ENCODE measurements around the gene PODXL. TPM values are rescaled to one million over a fixed set of nuclear protein-coding genes. Genes with fewer than 3 reads are reported as not detected.
"Not testable (repeated sequence)": the region's sequence is repeated elsewhere in the genome, so short reads cannot be mapped to it uniquely, and the experiment has no call there.

PODXL gene
- total RNA-seq, 3 donors from 2014 or later = 20.3 to 55.6 (median 33.1) TPM

DNA sequence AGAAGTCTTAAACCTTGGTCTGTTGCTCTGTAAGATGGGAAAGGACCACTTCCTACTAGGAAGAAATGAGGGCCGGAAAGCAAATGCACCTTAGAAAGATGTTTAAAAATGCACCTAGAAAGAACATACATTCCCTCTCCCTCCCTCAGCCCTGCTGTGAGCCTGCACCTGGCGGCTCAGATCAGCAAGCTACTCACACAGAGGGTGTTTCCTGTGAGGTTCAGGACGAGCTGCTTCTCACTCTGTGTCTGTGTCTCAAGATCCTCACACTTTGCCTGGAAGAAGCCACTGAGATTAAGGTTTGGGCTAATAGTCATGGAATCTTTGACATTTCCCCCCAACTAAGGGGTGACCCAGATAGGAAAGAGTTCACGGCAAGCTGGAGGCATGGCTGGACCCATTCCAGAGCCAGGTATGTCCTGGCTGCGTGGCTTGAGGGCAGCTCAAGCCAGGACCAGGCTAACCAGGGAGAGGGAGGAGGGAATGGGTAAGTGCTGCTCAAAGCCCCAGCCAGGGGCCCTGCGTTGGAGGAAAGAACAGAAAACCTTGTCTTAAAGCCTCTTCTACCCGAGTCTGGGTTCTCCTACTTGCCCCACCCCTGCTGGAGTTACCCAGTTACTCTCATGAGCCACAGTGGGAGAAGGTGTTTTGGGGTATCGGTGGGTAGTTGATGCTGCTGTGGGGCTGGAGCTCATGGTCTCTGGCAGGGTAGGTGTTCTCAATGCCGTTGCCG lies 47.5 kb downstream of the PODXL start:
- no peak overlapping the region for H3K27ac ChIP-seq
- no peaks in the 10 kb centered on the region for H3K36me3 ChIP-seq
- no peaks in the 10 kb centered on the region for H3K9me3 ChIP-seq
- H3K4me1 ChIP-seq = no peaks in the 10 kb centered on the region
- H3K4me3 ChIP-seq = no peak overlapping the region
- H3K27me3 ChIP-seq = peaks cover 0 to 5% of the 10 kb centered on the region in 2 donors
- no peak for DNase-seq (ENCODE audit: low spot score in 2 of 2)
- TF ChIP-seq POLR2AphosphoS5 (IDR thresholded peaks at IDR 0.05) (no peak), POLR2A (IDR thresholded peaks at IDR 0.05) (no peak), CTCF (IDR thresholded peaks at IDR 0.05) (no peak)
- intact Hi-C loops (cut with DNase I; ENCODE audit: low total_unique reads) = loop anchor here (10.0 kb wide), 1 partner anchor 146 kb away; no protein-coding TSS in a partner anchor

- DNase-seq (ENCODE audit: low spot score in 2 of 2) = peak; percentile 74 to 89
- peak overlapping the region in 1 of 3 donors; percentile 48 for H3K4me3 ChIP-seq
- H3K36me3 ChIP-seq = no peaks in the 10 kb centered on the region
- intact Hi-C loops (cut with DNase I; ENCODE audit: low total_unique reads) = loop anchor here (10.0 kb wide), 1 partner anchor 147 kb away; no protein-coding TSS in a partner anchor
- H3K27me3 ChIP-seq = peaks cover 0 to 5% of the 10 kb centered on the region in 2 donors
- peak overlapping the region in 1 of 2 donors; percentile 3 for H3K27ac ChIP-seq
- no peaks in the 10 kb centered on the region for H3K9me3 ChIP-seq
- peak; percentile 17 to 57 (median 26) for TF ChIP-seq POLR2AphosphoS5 (IDR thresholded peaks at IDR 0.05)
- peak; percentile 87 to 93 (median 92) for TF ChIP-seq CTCF (IDR thresholded peaks at IDR 0.05)
- no peak for TF ChIP-seq POLR2A (IDR thresholded peaks at IDR 0.05)
- H3K4me1 ChIP-seq = peaks cover 6 to 7% of the 10 kb centered on the region in 2 donors
Observed at GRCh38 chr7:131507592-131508331, 48.7 kb downstream of the PODXL start.

DNA sequence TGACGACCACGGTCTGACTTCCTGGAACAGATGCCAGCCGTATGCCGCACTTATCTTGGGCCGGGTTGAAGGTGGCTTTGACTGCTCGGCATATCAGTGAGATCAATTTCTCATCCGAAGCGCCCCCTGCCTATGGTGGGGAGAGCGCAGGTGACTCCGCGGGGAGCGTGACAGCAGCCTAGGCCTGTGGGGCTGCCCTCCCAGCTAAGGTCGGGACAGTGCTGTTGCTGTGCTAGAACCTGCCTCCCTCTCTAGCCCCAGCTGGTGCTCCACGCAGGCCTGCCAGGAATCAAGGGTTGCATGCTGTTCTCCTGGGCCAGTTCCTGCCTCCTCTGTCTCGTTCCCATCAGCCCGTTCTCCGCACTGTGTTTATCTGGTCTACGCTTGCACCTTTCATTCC lies 49.8 kb downstream of the PODXL start:
- no peak for TF ChIP-seq CTCF (IDR thresholded peaks at IDR 0.05)
- no peak for TF ChIP-seq POLR2A (IDR thresholded peaks at IDR 0.05)
- TF ChIP-seq POLR2AphosphoS5 (IDR thresholded peaks at IDR 0.05) = no peak
- no peak for DNase-seq (ENCODE audit: low spot score in 2 of 2)
- intact Hi-C loops (cut with DNase I; ENCODE audit: low total_unique reads) = loop anchor here (10.0 kb wide), 1 partner anchor 148 kb away; no protein-coding TSS in a partner anchor
- Histone ChIP-seq H3K27ac (no peak overlapping the region), H3K4me3 (no peak overlapping the region), H3K36me3 (no peaks in the 10 kb centered on the region), H3K27me3 (peaks cover 0 to 5% of the 10 kb centered on the region in 2 donors), H3K4me1 (peaks cover 7% of the 10 kb centered on the region in 2 donors), H3K9me3 (no peaks in the 10 kb centered on the region)

GRCh38 chr7:131505636-131506557 lies 50.5 kb downstream of the PODXL start:
- no peak overlapping the region for H3K4me3 ChIP-seq
- no peak overlapping the region for H3K27ac ChIP-seq
- peaks cover 7% of the 10 kb centered on the region in 2 donors for H3K4me1 ChIP-seq
- peaks cover 0 to 5% of the 10 kb centered on the region in 2 donors for H3K27me3 ChIP-seq
- no peaks in the 10 kb centered on the region for H3K9me3 ChIP-seq
- intact Hi-C loops (cut with DNase I; ENCODE audit: low total_unique reads) = loop anchor here (10.0 kb wide), 1 partner anchor 149 kb away; no protein-coding TSS in a partner anchor
- no peaks in the 10 kb centered on the region for H3K36me3 ChIP-seq
- no peak for DNase-seq (ENCODE audit: low spot score in 2 of 2)
- TF ChIP-seq CTCF (IDR thresholded peaks at IDR 0.05) (no peak), POLR2A (IDR thresholded peaks at IDR 0.05) (no peak), POLR2AphosphoS5 (IDR thresholded peaks at IDR 0.05) (no peak)

GRCh38 chr7:131505037-131505620 lies 51.3 kb downstream of the PODXL start:
- not testable (repeated sequence) for DNase-seq (ENCODE audit: low spot score in 2 of 2); H3K4me3 ChIP-seq; H3K9me3 ChIP-seq; H3K36me3 ChIP-seq; H3K27ac ChIP-seq; H3K27me3 ChIP-seq; H3K4me1 ChIP-seq
- intact Hi-C loops (cut with DNase I; ENCODE audit: low total_unique reads) = loop anchor here (10.0 kb wide), 1 partner anchor 150 kb away; no protein-coding TSS in a partner anchor
